Stimulated activated naive CD8-positive, alpha-beta T cell treated with anti-CD3 and anti-CD28 coated beads, Interleukin-15, amount 100 ng/mL, for 72 hours (primary cell): Measurements from ENCODE around the gene ATP5F1D.
"Not testable (repeated sequence)": the region's sequence is repeated elsewhere in the genome, so short reads cannot be mapped to it uniquely, and the experiment has no call there.

Experiments used
- ATAC-seq: fragments of 150-1000 bp; cut with Tn5 transposase; 2 replicates; pipeline ENCODE4 v1.10.0; 2021; ENCODE audit warnings: mild to moderate bottlenecking, moderate library complexity
- DNase-seq, 2 donors: peaks; one replicate each; pipeline ENCODE4 v3.0.0; 2021 to 2022
- H3K27ac Mint-ChIP-seq, 2 donors: one replicate each; pipeline ENCODE4 v1.8.0; 2022; ENCODE audit warnings: mild to moderate bottlenecking in 2 of 2, mixed read lengths in 2 of 2, moderate library complexity in 2 of 2
- H3K27me3 Mint-ChIP-seq: one replicate; pipeline ENCODE4 v1.8.0; 2022; ENCODE audit warnings: mixed read lengths
- H3K4me1 Mint-ChIP-seq: one replicate; pipeline ENCODE4 v1.8.0; 2022; ENCODE audit warnings: mild to moderate bottlenecking, mixed read lengths
- H3K4me3 Mint-ChIP-seq, 2 donors: one replicate each; pipeline ENCODE4 v1.8.0; 2022; ENCODE audit warnings: mild to moderate bottlenecking in 2 of 2, mixed read lengths in 2 of 2, moderate library complexity in 1 of 2
- H3K9me3 Mint-ChIP-seq, 2 donors: one replicate each; pipeline ENCODE4 v1.8.0; 2022; ENCODE audit warnings: mixed read lengths in 2 of 2

ATP5F1D gene

DNA sequence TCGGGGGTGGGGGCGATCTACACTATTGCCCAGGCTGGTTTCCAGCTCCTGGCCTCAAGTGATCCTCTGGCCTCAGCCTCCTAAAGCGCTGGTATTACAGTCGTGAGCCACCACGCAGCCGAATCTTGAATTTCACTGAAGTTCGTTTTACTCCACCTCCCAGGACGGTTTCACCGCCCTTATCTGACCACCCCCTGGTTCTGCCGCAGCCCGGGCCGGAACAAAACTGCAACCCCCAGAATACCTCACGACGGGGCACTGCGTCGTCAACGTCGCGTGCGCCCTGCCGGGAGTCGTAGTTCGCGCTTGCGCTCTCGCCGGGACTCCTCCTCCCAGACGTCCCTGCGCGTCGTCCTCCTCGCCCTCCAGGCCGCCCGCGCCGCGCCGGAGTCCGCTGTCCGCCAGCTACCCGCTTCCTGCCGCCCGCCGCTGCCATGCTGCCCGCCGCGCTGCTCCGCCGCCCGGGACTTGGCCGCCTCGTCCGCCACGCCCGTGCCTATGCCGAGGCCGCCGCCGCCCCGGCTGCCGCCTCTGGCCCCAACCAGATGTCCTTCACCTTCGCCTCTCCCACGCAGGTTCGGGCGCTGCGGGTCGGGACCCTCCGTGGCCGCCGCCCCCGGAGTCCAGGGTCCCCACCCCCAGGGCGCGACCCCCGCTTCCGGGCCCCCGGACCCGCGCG, at the start of gene ATP5F1D:
Gene ATP5F1D, plus strand, starts transcription at position 335 of the 679 bp plus-strand sequence. Its CDS starts 100 bp downstream, at position 435.
- DNase-seq (peak; percentile 88 to 93), ATAC-seq (peak; percentile 78)
- peaks cover 19% of the 10 kb centered on the region for H3K27me3 Mint-ChIP-seq
- peak within 1 kb of the TSS; percentile 82 to 90 for H3K4me3 Mint-ChIP-seq
- H3K4me1 Mint-ChIP-seq: peaks cover 64% of the 10 kb centered on the region
- H3K27ac Mint-ChIP-seq: peak within 1 kb of the TSS; percentile 78 to 88
- H3K9me3 Mint-ChIP-seq: no peaks in the 10 kb centered on the region

DNA sequence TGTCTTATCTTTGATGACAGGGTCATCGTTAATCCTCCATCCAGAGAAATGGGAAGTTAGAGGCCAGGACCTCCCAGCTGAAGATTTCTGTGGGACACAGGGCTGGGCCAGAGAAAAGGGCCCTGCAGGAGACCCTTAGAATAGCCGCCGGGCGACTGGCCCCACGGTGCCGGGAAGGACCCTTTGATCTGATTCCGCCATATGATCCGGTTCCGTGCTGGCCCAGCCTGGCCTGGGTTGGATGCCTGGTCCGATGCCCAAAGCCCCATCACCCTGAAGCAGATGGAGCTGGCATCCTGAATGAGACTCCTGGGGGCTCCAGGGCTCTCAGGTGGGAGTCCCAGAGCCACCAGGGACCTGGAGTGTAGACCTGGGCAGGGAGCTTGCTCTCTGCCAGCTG, 42.0 kb upstream of the ATP5F1D start:
- no peak overlapping the region for H3K27ac Mint-ChIP-seq
- no peaks in the 10 kb centered on the region for H3K27me3 Mint-ChIP-seq
- ATAC-seq (no peak), DNase-seq (no peak)
- H3K9me3 Mint-ChIP-seq: no peaks in the 10 kb centered on the region
- H3K4me1 Mint-ChIP-seq: peaks cover 15% of the 10 kb centered on the region
- no peak overlapping the region for H3K4me3 Mint-ChIP-seq

DNA sequence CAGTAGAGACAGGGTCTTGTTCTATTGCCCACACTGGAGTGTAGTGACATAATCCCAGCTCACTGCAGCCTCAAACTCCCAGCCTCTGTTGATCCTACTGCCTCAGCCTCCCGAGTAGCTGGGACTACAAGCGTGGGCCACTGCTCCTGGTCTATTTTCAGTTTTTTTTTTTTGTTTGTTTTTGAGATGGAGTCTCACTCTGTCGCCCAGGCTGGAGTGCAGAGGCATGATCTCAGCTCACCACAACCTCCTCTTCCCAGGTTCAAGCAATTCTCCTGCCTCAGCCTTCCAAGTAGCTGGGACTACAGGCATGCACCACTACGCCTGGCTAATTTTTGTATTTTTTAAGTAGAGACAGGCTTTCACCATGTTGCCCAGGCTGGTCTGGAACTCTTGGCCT, 40.9 kb upstream of the ATP5F1D start:
- not testable (repeated sequence) for H3K9me3 Mint-ChIP-seq, ATAC-seq, H3K27ac Mint-ChIP-seq, H3K27me3 Mint-ChIP-seq, DNase-seq, H3K4me3 Mint-ChIP-seq
- H3K4me1 Mint-ChIP-seq: peaks cover 16% of the 10 kb centered on the region

DNA sequence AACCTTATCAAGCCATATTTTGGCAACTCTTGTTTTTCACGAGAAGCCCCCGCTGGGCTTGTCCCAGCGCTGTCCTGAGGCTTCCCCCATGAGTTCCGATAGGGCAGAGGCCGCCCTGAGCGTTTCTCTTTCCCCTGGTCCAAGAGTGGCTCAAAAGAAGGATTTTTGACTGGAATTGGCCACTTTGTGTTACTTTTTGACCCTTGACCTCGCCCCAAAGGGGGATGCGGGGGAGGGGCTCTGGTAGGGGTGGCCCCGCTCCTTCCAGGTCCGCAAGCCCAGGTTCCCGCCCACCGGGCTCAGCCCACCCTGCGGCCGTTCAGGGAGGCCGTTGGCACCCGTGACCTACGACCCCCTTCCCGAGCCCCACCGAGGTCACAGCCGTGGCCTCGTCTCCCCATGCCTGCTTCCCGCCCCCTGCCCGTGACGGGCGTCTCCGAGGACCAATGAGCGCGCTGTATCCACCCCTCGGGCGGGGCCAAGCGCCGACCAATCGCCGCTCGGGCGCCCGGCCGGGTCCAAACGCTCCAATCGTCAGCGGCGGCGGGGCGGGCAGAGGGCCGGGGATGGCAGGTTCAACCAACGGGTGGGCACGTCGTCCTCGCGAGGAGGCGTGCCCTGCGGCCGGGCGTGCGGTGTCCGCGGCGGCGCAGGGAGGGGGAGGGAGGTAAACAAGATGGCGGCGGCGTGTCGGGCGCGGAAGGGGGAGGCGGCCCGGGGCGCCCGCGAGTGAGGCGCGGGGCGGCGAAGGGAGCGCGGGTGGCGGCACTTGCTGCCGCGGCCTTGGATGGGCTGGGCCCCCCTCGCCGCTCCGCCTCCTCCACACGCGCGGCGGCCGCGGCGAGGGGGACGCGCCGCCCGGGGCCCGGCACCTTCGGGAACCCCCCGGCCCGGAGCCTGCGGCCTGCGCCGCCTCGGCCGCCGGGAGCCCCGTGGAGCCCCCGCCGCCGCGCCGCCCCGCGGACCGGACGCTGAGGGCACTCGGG, 36.1 kb upstream of the ATP5F1D start, which contains the start of gene STK11:
Gene STK11, plus strand, starts transcription at position 665 of the 986 bp plus-strand sequence. CDS start 1,136 bp downstream, outside the sequence.
- no peaks in the 10 kb centered on the region for H3K9me3 Mint-ChIP-seq
- peak within 1 kb of the TSS; percentile 90 to 98 for H3K27ac Mint-ChIP-seq
- peaks cover 51% of the 10 kb centered on the region for H3K4me1 Mint-ChIP-seq
- ATAC-seq: peak; percentile 96
- H3K27me3 Mint-ChIP-seq: no peaks in the 10 kb centered on the region
- H3K4me3 Mint-ChIP-seq: peak within 1 kb of the TSS; percentile 89 to 99
- DNase-seq: peak; percentile 100

DNA sequence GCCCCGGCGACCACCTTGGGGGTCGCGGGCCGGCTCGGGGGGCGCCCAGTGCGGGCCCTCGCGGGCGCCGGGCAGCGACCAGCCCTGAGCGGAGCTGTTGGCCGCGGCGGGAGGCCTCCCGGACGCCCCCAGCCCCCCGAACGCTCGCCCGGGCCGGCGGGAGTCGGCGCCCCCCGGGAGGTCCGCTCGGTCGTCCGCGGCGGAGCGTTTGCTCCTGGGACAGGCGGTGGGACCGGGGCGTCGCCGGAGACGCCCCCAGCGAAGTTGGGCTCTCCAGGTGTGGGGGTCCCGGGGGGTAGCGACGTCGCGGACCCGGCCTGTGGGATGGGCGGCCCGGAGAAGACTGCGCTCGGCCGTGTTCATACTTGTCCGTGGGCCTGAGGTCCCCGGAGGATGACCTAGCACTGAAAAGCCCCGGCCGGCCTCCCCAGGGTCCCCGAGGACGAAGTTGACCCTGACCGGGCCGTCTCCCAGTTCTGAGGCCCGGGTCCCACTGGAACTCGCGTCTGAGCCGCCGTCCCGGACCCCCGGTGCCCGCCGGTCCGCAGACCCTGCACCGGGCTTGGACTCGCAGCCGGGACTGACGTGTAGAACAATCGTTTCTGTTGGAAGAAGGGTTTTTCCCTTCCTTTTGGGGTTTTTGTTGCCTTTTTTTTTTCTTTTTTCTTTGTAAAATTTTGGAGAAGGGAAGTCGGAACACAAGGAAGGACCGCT, 35.2 kb upstream of the ATP5F1D start:
- Mint-ChIP-seq H3K27me3 (no peaks in the 10 kb centered on the region), H3K9me3 (no peaks in the 10 kb centered on the region), H3K4me3 (peak overlapping the region; percentile 89 to 99), H3K27ac (peak overlapping the region; percentile 90 to 98), H3K4me1 (peaks cover 60% of the 10 kb centered on the region)
- DNase-seq (no peak), ATAC-seq (no peak)

DNA sequence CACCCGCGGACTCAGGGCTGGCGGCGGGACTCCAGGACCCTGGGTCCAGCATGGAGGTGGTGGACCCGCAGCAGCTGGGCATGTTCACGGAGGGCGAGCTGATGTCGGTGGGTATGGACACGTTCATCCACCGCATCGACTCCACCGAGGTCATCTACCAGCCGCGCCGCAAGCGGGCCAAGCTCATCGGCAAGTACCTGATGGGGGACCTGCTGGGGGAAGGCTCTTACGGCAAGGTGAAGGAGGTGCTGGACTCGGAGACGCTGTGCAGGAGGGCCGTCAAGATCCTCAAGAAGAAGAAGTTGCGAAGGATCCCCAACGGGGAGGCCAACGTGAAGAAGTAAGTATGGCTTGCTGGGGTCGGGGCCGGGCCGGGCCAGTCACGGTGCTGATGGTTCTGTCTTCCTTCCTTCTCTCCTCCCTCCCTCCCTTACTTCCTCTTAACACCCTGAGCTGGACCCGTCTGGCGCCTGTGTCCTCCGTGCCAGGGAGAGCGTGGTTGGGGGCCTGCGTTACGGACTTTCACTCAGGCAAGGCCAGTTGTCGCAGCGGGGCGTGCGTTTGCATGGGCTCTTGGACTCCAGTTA, 34.6 kb upstream of the ATP5F1D start:
- no peaks in the 10 kb centered on the region for H3K9me3 Mint-ChIP-seq
- peak; percentile 36 to 43 for DNase-seq
- ATAC-seq: no peak
- H3K27ac Mint-ChIP-seq: peak overlapping the region; percentile 90 to 98
- H3K27me3 Mint-ChIP-seq: no peaks in the 10 kb centered on the region
- peaks cover 67% of the 10 kb centered on the region for H3K4me1 Mint-ChIP-seq
- H3K4me3 Mint-ChIP-seq: peak overlapping the region; percentile 89 to 99

DNA sequence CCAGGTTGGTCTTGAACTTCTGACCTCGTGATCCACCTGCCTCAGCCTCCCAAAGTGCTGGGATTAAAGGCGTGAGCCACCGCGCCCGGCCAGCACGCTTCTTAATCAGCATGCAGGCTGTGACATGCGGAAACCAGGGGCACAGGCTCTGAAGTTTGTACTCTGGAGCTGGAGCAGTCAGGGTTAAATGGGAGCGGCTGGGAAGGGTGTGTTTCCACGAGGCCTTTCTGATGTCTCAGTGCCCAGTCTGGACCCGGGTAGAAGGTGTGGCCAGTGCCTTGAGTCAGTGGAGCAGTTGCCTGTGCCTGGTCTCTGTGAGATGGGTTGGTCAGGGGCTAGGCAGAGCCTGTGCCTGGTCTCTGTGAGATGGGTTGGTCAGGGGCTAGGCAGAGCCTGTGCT, 32.7 kb upstream of the ATP5F1D start:
- H3K27me3 Mint-ChIP-seq, H3K9me3 Mint-ChIP-seq, DNase-seq, ATAC-seq: not testable (repeated sequence)
- peak overlapping the region; percentile 40 to 94 for H3K27ac Mint-ChIP-seq
- peaks cover 69% of the 10 kb centered on the region for H3K4me1 Mint-ChIP-seq
- H3K4me3 Mint-ChIP-seq: peak overlapping the region; percentile 89 to 99

DNA sequence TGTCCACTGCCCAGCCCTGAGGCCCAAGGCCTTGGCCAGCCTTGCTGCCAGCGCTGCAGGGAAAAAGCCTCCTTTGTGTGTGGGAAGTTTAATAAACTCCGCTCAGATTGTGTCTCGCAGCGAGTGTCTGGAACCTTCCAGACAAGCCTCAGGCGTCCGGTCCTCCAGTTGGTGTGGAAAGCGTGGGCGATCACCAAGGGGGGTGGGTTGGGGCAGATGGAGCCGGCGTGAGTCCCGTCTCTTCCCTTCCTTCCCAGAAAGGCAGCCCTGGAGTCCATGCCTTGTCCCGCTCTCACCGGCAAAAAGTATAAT, 31.4 kb upstream of the ATP5F1D start:
- Mint-ChIP-seq H3K4me3 (no peak overlapping the region), H3K4me1 (peaks cover 71% of the 10 kb centered on the region), H3K9me3 (no peaks in the 10 kb centered on the region), H3K27ac (peak overlapping the region in 1 of 2 donors; percentile 48), H3K27me3 (no peaks in the 10 kb centered on the region)
- DNase-seq (no peak), ATAC-seq (no peak)

DNA sequence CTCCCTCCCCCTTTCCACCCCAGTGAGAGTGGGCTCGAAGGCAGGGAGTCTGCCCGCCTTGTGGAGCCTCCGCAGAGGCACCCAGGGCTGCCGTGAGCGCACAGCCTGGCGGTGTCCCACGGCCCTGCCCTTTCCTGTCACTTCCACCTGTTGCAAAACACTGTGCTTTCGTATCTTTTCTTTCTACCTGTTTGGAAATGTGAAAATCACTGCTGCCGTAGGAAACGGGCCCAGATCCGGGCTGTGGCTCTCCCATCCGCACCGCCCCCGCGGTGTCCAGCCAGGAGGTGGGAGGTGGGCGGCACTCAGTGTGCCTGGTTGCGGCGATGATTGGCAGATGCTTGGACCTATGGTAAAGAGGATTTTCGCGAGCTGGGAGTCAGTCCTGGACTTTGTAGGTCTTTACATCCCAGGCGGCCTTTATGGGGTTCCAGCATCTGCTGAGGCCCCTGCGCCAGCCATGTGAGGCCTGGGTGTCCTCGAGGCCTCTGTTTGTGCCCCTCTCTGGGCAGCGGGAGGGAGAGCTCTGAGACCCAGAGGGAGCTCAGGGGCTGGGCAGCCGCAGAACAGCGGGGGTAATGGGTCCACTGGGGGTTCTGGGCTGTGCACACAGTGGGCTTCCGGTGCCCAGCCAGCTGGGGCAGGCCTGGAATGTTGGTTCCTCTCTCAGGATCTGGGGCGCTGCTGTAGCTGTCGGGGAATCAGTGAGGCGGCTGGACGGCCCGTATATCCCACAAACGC, 29.9 kb upstream of the ATP5F1D start:
- peak overlapping the region in 1 of 2 donors; percentile 83 for H3K27ac Mint-ChIP-seq
- no peak for DNase-seq
- no peak for ATAC-seq
- no peaks in the 10 kb centered on the region for H3K9me3 Mint-ChIP-seq
- peak overlapping the region; percentile 35 to 51 for H3K4me3 Mint-ChIP-seq
- H3K4me1 Mint-ChIP-seq: peaks cover 70% of the 10 kb centered on the region
- no peaks in the 10 kb centered on the region for H3K27me3 Mint-ChIP-seq

DNA sequence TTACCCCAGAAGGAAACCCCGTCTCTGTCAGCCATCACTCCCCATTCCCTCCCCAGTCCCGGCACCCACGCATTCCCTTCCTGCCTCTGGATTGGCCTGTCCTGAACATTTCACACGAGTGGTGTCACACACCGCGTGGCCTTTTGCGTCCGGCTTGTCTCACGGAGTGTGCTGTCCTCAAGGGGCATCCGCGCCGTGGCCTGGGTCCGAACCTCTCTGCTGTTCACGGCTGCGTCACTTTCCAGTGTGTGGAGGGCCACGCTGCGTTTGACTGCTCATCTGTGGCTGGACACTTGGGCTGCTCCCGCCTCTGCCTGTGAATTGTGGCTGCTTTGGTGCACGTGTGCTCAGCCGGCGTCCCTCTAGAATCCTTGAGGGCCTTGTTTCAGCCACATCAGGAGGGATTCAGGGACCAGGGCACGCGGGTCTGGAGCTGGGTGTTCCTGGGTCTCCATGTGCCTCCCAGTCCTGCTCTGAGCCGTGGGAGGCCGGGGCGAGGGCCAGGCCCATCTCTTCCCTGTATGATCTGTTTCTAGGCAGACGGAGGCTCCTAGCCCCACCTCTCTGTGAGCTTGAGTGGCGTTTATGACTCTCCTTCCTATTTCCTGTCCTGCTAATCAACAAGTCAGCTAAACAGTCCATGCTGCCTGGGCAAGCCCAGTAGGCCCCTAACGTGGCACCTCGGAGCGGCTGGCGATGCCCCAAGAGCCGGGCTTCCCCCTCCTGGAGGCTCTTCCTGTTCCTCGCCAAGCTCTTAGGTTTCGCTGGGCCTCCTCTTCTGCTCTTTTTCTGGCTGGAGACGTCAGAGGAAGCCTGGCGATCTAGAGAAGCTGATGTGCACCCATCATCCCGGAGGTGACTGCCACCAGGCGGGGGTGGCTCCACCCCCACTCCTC, 27.9 kb upstream of the ATP5F1D start:
- DNase-seq (peak in 1 of 2 donors; percentile 88), ATAC-seq (peak; percentile 98)
- Mint-ChIP-seq H3K4me3 (peak overlapping the region; percentile 82 to 93), H3K27ac (peak overlapping the region; percentile 98), H3K4me1 (peaks cover 62% of the 10 kb centered on the region), H3K27me3 (no peaks in the 10 kb centered on the region), H3K9me3 (no peaks in the 10 kb centered on the region)

DNA sequence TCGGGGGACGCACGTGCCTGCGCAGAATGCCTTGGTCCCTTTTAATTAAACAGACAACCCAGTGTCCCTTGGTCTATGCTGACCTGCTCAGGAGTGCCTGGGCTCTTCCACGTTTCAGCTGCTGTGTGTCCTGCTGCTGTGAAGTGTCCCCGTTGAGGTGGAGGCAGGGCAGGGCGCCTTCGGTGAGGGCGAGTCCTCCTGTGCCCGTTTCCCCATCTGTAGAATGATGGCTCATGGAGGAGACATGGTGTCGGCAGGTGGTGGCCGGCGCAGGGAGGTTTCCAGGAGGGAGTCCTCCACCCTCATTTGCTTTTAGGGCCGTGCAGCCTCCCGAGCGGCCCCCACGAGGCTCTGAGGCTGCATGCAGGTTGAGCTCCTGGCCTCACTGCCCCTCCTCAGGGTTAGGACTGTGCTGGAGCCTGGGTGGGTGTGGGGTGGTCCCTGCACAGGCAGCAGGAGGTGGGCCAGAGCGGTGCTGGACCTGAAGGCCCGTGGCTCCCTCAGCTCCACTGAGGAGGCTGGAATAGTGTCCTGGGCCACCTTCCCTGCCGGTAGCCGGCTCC, 27.2 kb upstream of the ATP5F1D start:
- Mint-ChIP-seq H3K9me3 (no peaks in the 10 kb centered on the region), H3K27ac (peak overlapping the region; percentile 98), H3K4me1 (peaks cover 57% of the 10 kb centered on the region), H3K4me3 (peak overlapping the region; percentile 82 to 93), H3K27me3 (no peaks in the 10 kb centered on the region)
- no peak for DNase-seq
- no peak for ATAC-seq

DNA sequence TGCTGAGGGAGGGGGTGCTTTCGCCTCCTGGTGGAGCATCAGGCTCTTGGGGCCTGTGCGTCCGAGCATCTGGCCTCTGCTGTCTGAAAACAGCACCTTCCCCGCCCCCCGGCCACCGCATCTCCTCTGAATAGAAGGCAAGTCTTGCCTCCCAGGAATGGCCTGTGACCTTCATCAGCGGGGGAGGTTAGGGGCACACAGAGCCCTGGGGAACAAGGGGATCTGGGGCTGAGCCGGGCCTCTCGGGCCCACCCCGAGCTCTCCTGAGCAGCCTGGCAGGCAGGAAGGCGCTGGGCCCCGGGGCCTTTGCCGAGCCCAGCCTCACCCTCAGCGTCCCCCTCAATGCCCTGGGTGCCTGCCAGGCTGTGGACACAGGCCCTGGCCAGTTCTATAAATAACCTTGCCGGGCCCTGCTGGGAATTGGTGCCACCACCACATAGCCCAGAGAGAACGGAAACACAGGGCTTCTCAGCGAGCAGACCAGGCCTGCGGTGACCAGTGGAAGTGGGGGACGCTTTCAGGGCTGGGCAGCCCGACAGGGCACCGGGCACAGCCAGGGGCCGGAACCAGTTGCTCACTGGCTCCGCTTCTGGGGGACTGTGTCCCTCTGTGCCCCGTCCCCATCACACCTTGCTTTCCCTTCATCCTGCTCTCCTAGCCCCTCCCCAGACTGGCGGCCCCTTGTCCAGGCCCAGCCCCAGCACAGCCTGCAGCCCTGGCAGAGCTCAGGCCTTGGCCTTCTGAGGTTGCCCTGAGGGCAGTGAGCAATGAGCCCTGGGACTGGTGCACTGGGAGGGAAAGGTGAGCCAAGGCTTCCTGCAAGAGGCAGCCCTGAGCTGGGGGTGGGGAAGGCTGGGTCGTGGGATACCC, 26.5 kb upstream of the ATP5F1D start:
- Mint-ChIP-seq H3K9me3 (no peaks in the 10 kb centered on the region), H3K4me3 (no peak overlapping the region), H3K27ac (peak overlapping the region in 1 of 2 donors; percentile 92), H3K27me3 (no peaks in the 10 kb centered on the region), H3K4me1 (peaks cover 50% of the 10 kb centered on the region)
- ATAC-seq: no peak
- DNase-seq: no peak

DNA sequence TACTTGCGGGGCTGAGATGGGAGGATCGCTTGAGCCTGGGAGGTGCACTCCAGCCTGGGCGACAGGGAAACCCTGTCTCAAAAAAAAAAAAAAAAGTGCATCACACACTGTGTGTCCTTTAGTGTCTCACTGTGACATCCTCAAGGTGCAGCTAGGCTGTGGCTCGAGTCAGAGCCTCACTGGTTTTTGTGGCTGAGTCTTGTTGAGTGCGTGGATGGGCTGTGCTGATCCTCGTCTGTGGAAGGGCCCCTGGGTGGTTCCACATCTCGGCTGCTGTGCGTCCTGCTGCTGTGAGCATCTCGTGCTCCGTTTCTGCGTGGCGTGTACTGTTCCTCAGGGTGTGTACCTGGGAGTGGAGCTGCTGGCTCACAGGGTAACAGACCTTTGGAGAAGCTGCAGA, 24.8 kb upstream of the ATP5F1D start:
- Mint-ChIP-seq H3K27ac (peak overlapping the region in 1 of 2 donors; percentile 34), H3K4me3 (no peak overlapping the region), H3K9me3 (no peaks in the 10 kb centered on the region), H3K27me3 (no peaks in the 10 kb centered on the region), H3K4me1 (peaks cover 33% of the 10 kb centered on the region)
- no peak for DNase-seq
- no peak for ATAC-seq
